PC-3 (cell line): ENCODE measurements around the gene PIEZO2. TPM values are rescaled to one million over a fixed set of nuclear protein-coding genes. Genes with fewer than 3 reads are reported as not detected.

ENCODE experiments used
- ATAC-seq: fragments of 200-7000 bp; cut with Tn5 transposase; 2 replicates; pipeline ENCODE4 v1.9.1; 2020; ENCODE audit warnings: mild to moderate bottlenecking, moderate library complexity
- BruUV-seq: library from RNA; stranded (reverse); fragments of 400-500 nt; replicated peaks from 2 replicates; lab custom pipeline; 2021; lab: Mats Ljungman, UMichigan
- CTCF ChIA-PET: fragments of 300-600 bp; sonication (Branson Sonifier 250); formaldehyde crosslinking; loops from one replicate; lab custom pipeline; 2022; ENCODE audit warnings: antibody characterized with exemption; lab: Charles Lee
- POLR2A ChIA-PET: fragments of 300-600 bp; sonication (Branson Sonifier 250); formaldehyde crosslinking; loops from one replicate; lab custom pipeline; 2022; ENCODE audit warnings: antibody characterized with exemption; ENCODE audit not compliant: unreplicated experiment; lab: Charles Lee
- DNase-seq: peaks from one replicate; pipeline ENCODE4 v3.0.0-alpha.2; 2015
- H2AFZ ChIP-seq: fragments of 300-600 bp; sonication (generic); 2 replicates; pipeline ENCODE4 v1.6.0; 2016; ENCODE audit warnings: antibody characterized with exemption, low read length
- H3F3A ChIP-seq: fragments of 300-600 bp; sonication (generic); one replicate; pipeline ENCODE4 v1.6.0; 2017; ENCODE audit warnings: antibody characterized with exemption, low read length, control low read depth, mild to moderate bottlenecking; ENCODE audit not compliant: unreplicated experiment
- H3K27ac ChIP-seq: fragments of 300-600 bp; sonication (generic); 2 replicates; pipeline ENCODE4 v1.5.1; 2016; ENCODE audit warnings: mild to moderate bottlenecking, low read length
- H3K27me3 ChIP-seq: fragments of 300-600 bp; sonication (generic); 2 replicates; pipeline ENCODE4 v1.6.1; 2016; ENCODE audit warnings: low read length, mixed read lengths
- H3K36me3 ChIP-seq: fragments of 300-600 bp; sonication (generic); 2 replicates; pipeline ENCODE4 v1.6.1; 2016; ENCODE audit warnings: low read depth, mixed run types, low read length, mixed read lengths
- H3K4me1 ChIP-seq: fragments of 300-600 bp; sonication (generic); 2 replicates; pipeline ENCODE4 v1.5.1; 2016; ENCODE audit warnings: low read length; ENCODE audit not compliant: insufficient read depth
- H3K4me2 ChIP-seq: fragments of 300-600 bp; sonication (generic); 2 replicates; pipeline ENCODE4 v1.6.0; 2016; ENCODE audit warnings: low read length
- H3K4me3 ChIP-seq: fragments of 300-600 bp; sonication (generic); 2 replicates; pipeline ENCODE4 v1.5.1; 2016; ENCODE audit warnings: mild to moderate bottlenecking, low read length, mixed read lengths
- H3K79me2 ChIP-seq: fragments of 300-600 bp; sonication (generic); 2 replicates; pipeline ENCODE4 v1.6.1; 2017; ENCODE audit warnings: low read length, mixed read lengths
- H3K9ac ChIP-seq: fragments of 300-600 bp; sonication (generic); 2 replicates; pipeline ENCODE4 v1.6.0; 2016; ENCODE audit warnings: mild to moderate bottlenecking, low read length
- H3K9me2 ChIP-seq: fragments of 300-600 bp; sonication (generic); replicated peaks from 2 replicates; pipeline ENCODE4 v1.6.1; 2016; ENCODE audit warnings: mixed run types, low read length, mixed read lengths
- H3K9me3 ChIP-seq: fragments of 300-600 bp; sonication (generic); 2 replicates; pipeline ENCODE4 v1.6.1; 2016; ENCODE audit warnings: low read length, mixed read lengths
- H4K20me1 ChIP-seq: fragments of 300-600 bp; sonication (generic); 2 replicates; pipeline ENCODE4 v1.6.1; 2016; ENCODE audit warnings: low read length, mixed read lengths
- CTCF ChIP-seq: fragments of 300-600 bp; sonication (generic); conservative IDR thresholded peaks from 2 replicates; pipeline ENCODE4 v1.5.1; 2017; ENCODE audit warnings: antibody characterized with exemption, low read depth, mild to moderate bottlenecking, low read length
- EZH2 ChIP-seq: fragments of 300-600 bp; sonication (generic); IDR thresholded peaks from one replicate; pipeline ENCODE4 v1.6.1; 2017; ENCODE audit warnings: antibody characterized with exemption, mild to moderate bottlenecking, low read length; ENCODE audit not compliant: unreplicated experiment
- EZH2phosphoT487 ChIP-seq: fragments of 300-600 bp; sonication (generic); IDR thresholded peaks from 2 replicates; pipeline ENCODE4 v1.6.1; 2018; ENCODE audit warnings: mild to moderate bottlenecking, antibody characterized with exemption, low read length, borderline replicate concordance
- intact Hi-C: fragments of 100-400 bp; cut with micrococcal nuclease; formaldehyde crosslinking; loops from 2 replicates; pipeline ENCODE4 v1.9.0; 2023
- total RNA-seq: library from RNA; depleted of rRNA; stranded (reverse); fragments of >200 nt; gene quantifications from 2 replicates; pipeline ENCODE4 v1.2.3, GENCODE V29; 2014

The PIEZO2 gene
- total RNA-seq, 1 experiment from 2014 or later = not detected

- CTCF ChIA-PET = no interaction called here
- Histone ChIP-seq H3K9me3 (no peaks in the 10 kb centered on the region), H3K36me3 (no peaks in the 10 kb centered on the region), H3K27me3 (peaks cover 45% of the 10 kb centered on the region), H4K20me1 (no peaks in the 10 kb centered on the region), H2AFZ (no peak overlapping the region), H3K79me2 (no peaks in the 10 kb centered on the region), H3K4me2 (no peak overlapping the region), H3K9ac (no peak overlapping the region), H3K4me3 (no peak overlapping the region), H3F3A (no peaks in the 10 kb centered on the region), H3K9me2 (no peaks in the 10 kb centered on the region), H3K27ac (no peak overlapping the region), H3K4me1 (no peaks in the 10 kb centered on the region)
- ATAC-seq (no peak), DNase-seq (no peak)
- TF ChIP-seq CTCF (no peak), EZH2 (no peak), EZH2phosphoT487 (no peak)
- no TSS peak for BruUV-seq
- intact Hi-C loops = no loop called here
- POLR2A ChIA-PET = no interaction called here
Observed at GRCh38 chr18:11125492-11126315, 23.7 kb downstream of the PIEZO2 start.

GRCh38 chr18:11124054-11124453 lies 25.3 kb downstream of the PIEZO2 start:
- intact Hi-C loops = no loop called here
- Histone ChIP-seq H3K36me3 (no peaks in the 10 kb centered on the region), H2AFZ (no peak overlapping the region), H3K79me2 (no peaks in the 10 kb centered on the region), H3K9me2 (no peaks in the 10 kb centered on the region), H3K4me1 (no peaks in the 10 kb centered on the region), H3F3A (no peaks in the 10 kb centered on the region), H3K27me3 (peaks cover 45% of the 10 kb centered on the region), H3K9ac (no peak overlapping the region), H4K20me1 (no peaks in the 10 kb centered on the region), H3K27ac (no peak overlapping the region), H3K9me3 (no peaks in the 10 kb centered on the region), H3K4me2 (no peak overlapping the region), H3K4me3 (no peak overlapping the region)
- no peak for TF ChIP-seq EZH2
- TF ChIP-seq CTCF = no peak
- no peak for TF ChIP-seq EZH2phosphoT487
- ChIA-PET POLR2A (no interaction called here), CTCF (no interaction called here)
- ATAC-seq (no peak), DNase-seq (no peak)
- BruUV-seq = no TSS peak

- no peaks in the 10 kb centered on the region for H3K4me1 ChIP-seq
- H4K20me1 ChIP-seq = no peaks in the 10 kb centered on the region
- H3K27ac ChIP-seq = no peak overlapping the region
- no peak for TF ChIP-seq EZH2
- TF ChIP-seq CTCF = no peak
- TF ChIP-seq EZH2phosphoT487 = no peak
- ChIA-PET POLR2A (no interaction called here), CTCF (no interaction called here)
- BruUV-seq = no TSS peak
- peaks cover 68% of the 10 kb centered on the region for H3K27me3 ChIP-seq
- no peak overlapping the region for H3K4me3 ChIP-seq
- H3K4me2 ChIP-seq = no peak overlapping the region
- no peaks in the 10 kb centered on the region for H3K79me2 ChIP-seq
- ATAC-seq = no peak
- H3K9ac ChIP-seq = no peak overlapping the region
- intact Hi-C loops = no loop called here
- H3K36me3 ChIP-seq = no peaks in the 10 kb centered on the region
- no peak overlapping the region for H2AFZ ChIP-seq
- no peak for DNase-seq
- H3F3A ChIP-seq = no peaks in the 10 kb centered on the region
- no peaks in the 10 kb centered on the region for H3K9me2 ChIP-seq
- H3K9me3 ChIP-seq = no peaks in the 10 kb centered on the region
Observed at GRCh38 chr18:11121443-11121849, 27.9 kb downstream of the PIEZO2 start.
